Measurements from ENCODE around the gene CSRP3. TPM values are rescaled to one million over a fixed set of nuclear protein-coding genes. Genes with fewer than 3 reads are reported as not detected.

Gene CSRP3
- total and polyA plus RNA-seq, 2 donors (not counting 3 experiments of a cell fraction or from before 2014, with no cell fraction given) = not detected

DNA sequence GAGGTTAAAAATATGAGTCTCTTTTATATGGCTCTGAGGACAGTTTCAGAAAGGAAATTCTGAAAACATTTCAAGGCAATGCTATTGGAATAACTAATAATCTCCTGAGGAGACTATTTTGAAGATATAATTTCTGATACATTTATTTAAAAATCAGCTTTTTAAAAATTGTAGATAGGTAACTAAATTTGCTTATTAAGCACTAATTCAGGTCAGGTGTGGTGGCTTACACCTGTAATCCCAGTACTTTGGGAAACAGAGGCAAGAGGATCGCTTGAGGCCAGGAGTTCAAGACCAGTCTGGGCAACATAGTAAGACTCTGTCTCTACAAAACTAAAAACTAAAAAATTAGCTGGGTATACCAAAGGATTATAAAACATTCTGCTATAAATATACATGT, 67.8 kb downstream of the CSRP3 start:
- FAIRE-seq = no peak
- Histone ChIP-seq H3K9me1 (replicated peaks; ENCODE audit: control insufficient read depth, extremely low read depth, insufficient read depth, low read length) (no peaks in the 10 kb centered on the region), H3K79me2 (ENCODE audit: control insufficient read depth, insufficient read depth, low read length) (peaks cover 39% of the 10 kb centered on the region), H3K36me3 (ENCODE audit: control insufficient read depth in 2 of 2, extremely low read depth in 1 of 2, insufficient read depth in 2 of 2, low read length in 2 of 2) (peaks cover 0 to 6% of the 10 kb centered on the region in 2 experiments), H3K4me2 (ENCODE audit: insufficient read depth, low read length) (no peak overlapping the region), H3K27ac (ENCODE audit: insufficient read depth, low read depth, low read length) (no peak overlapping the region), H3K9ac (replicated peaks; ENCODE audit: extremely low read depth, insufficient read depth, low read length) (no peak overlapping the region), H3K9me3 (replicated peaks; ENCODE audit: control insufficient read depth, insufficient read depth, low read length) (no peaks in the 10 kb centered on the region), H3K4me3 (replicated peaks in 1 of 3; ENCODE audit: insufficient read depth in 1 of 3, low read depth in 1 of 3, low read length in 3 of 3) (no peak overlapping the region), H4K20me1 (replicated peaks; ENCODE audit: control insufficient read depth, extremely low read depth, insufficient read depth, low read length) (peaks cover 2% of the 10 kb centered on the region), H3K4me1 (ENCODE audit: control insufficient read depth, extremely low read depth, insufficient read depth, low read length) (no peaks in the 10 kb centered on the region), H3K27me3 (ENCODE audit: control insufficient read depth in 2 of 2, insufficient read depth in 2 of 2, low read length in 2 of 2) (no peaks in the 10 kb centered on the region), H2AFZ (ENCODE audit: low read depth, low read length) (no peak overlapping the region)
- TF ChIP-seq CTCF (IDR thresholded peaks at IDR 0.05; ENCODE audit: extremely low read depth in 1 of 2, insufficient read depth in 1 of 2, low read depth in 1 of 2, low read length in 2 of 2) (no peak), POLR2AphosphoS5 (IDR thresholded peaks at IDR 0.05; ENCODE audit: insufficient read depth, low read depth, low read length) (no peak), POLR2A (IDR thresholded peaks at IDR 0.05; ENCODE audit: low read depth, low read length) (no peak), FOS (IDR thresholded peaks at IDR 0.05; ENCODE audit: borderline replicate concordance, insufficient read depth, low read length) (no peak), MYC (IDR thresholded peaks at IDR 0.05; ENCODE audit: low read depth, low read length) (no peak)
- TF ChIP-seq, protein P1, sequence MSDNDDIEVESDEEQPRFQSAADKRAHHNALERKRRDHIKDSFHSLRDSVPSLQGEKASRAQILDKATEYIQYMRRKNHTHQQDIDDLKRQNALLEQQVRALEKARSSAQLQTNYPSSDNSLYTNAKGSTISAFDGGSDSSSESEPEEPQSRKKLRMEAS (IDR thresholded peaks at IDR 0.05; ENCODE audit: insufficient read depth, insufficient read length) = no peak
- intact Hi-C loops (cut with micrococcal nuclease) = no loop called here
- ChIA-PET CTCF (interaction anchor here (0.8 kb wide), 1 partner anchor 57 kb away, joined by 3 read pairs; no protein-coding TSS in a partner anchor), POLR2A (no interaction called here)
- DNase-seq (ENCODE audit: low read depth, low spot score) = no peak
- dilution Hi-C loops (cut with MboI; ENCODE audit: extremely low pct_ligation_motif_present, low sequenced_read_pairs) = no loop called here
- BruUV-seq (replicated peaks) = no TSS peak

Other genes starting within 250 kb of the CSRP3 start
- not detected in 2 replicates for gene MRGPRX2, start 141.3 kb downstream of the CSRP3 start, total RNA-seq
- not detected in 2 replicates for gene MRGPRX2, start 141.3 kb downstream of the CSRP3 start, polyA plus RNA-seq
- 50.1 and 52.9 TPM in 2 replicates for gene ZDHHC13, start 84.8 kb downstream of the CSRP3 start, total RNA-seq
- gene ZDHHC13, start 84.8 kb downstream of the CSRP3 start, polyA plus RNA-seq = 32.4 and 37.4 TPM in 2 replicates
- gene E2F8, start 39.0 kb upstream of the CSRP3 start, total RNA-seq = 16.5 and 19.1 TPM in 2 replicates
- gene E2F8, start 39.0 kb upstream of the CSRP3 start, polyA plus RNA-seq = 6.0 and 6.5 TPM in 2 replicates

Measured in endothelial cell of umbilical vein (primary cell).